PC-9 (cell line): ENCODE measurements around the gene MAPK1.
"Not testable (repeated sequence)": the region's sequence is repeated elsewhere in the genome, so short reads cannot be mapped to it uniquely, and the experiment has no call there.

Experiments used
- CTCF ChIP-seq: fragments of 200-600 bp; sonication (generic); conservative IDR thresholded peaks from 2 replicates; pipeline ENCODE4 v1.6.1; 2017; ENCODE audit warnings: mixed run types, antibody characterized with exemption, mild to moderate bottlenecking, moderate library complexity
- EZH2 ChIP-seq: fragments of 200-600 bp; sonication (generic); IDR thresholded peaks from 2 replicates; pipeline ENCODE4 v1.8.0; 2017; ENCODE audit warnings: antibody characterized with exemption, low read depth

- not testable (repeated sequence) for TF ChIP-seq CTCF, EZH2
These were observed 46.7 kb upstream of the MAPK1 start for GRCh38 chr22:21914033-21914642.
